Measurements from ENCODE around the gene RCBTB1.
"Not testable (repeated sequence)": the region's sequence is repeated elsewhere in the genome, so short reads cannot be mapped to it uniquely, and the experiment has no call there.

Gene RCBTB1

DNA sequence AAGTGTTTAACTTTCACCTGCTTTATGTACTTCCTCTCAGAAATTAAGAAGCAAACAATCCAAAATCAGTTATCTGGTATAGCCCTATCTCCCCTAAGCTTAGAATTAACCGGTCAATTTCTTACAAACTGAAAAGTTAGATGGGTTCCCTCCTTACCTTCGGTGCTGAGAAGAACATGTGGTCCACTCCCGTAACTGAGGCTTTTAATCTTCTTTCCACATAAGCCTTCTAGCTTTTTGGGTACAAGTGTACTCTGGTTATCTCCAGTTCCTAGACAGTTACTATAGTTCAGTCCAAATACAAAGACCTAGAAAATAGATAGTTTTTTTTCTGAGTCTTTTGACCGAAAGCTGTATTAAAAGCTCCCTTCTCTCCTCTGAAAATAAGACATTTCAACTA is 18.9 kb downstream of the RCBTB1 start:
- no peak overlapping the region for H3K4me3 ChIP-seq (ENCODE audit: low read depth, low read length)
- TF ChIP-seq, protein P1, sequence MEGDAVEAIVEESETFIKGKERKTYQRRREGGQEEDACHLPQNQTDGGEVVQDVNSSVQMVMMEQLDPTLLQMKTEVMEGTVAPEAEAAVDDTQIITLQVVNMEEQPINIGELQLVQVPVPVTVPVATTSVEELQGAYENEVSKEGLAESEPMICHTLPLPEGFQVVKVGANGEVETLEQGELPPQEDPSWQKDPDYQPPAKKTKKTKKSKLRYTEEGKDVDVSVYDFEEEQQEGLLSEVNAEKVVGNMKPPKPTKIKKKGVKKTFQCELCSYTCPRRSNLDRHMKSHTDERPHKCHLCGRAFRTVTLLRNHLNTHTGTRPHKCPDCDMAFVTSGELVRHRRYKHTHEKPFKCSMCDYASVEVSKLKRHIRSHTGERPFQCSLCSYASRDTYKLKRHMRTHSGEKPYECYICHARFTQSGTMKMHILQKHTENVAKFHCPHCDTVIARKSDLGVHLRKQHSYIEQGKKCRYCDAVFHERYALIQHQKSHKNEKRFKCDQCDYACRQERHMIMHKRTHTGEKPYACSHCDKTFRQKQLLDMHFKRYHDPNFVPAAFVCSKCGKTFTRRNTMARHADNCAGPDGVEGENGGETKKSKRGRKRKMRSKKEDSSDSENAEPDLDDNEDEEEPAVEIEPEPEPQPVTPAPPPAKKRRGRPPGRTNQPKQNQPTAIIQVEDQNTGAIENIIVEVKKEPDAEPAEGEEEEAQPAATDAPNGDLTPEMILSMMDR (IDR thresholded peaks at IDR 0.05; ENCODE audit: control insufficient read depth, extremely low read depth, insufficient read depth) = no peak
- DNase-seq (ENCODE audit: low read depth) = no peak

DNA sequence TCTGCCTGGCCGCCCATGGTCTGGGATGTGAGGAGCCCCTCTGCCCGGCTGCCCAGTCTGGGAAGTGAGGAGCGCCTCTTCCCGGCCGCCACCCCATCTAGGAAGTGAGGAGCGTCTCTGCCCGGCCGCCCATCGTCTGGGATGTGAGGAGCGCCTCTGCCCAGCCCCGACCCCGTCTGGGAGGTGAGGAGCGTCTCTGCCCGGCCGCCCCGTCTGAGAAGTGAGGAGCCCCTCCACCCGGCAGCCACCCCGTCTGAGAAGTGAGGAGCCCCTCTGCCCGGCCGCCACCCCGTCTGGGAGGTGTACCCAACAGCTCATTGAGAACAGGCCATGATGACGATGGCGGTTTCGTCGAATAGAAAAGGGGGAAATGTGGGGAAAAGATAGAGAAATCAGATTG is 19.9 kb downstream of the RCBTB1 start:
- H3K4me3 ChIP-seq (ENCODE audit: low read depth, low read length); DNase-seq (ENCODE audit: low read depth): not testable (repeated sequence)

DNA sequence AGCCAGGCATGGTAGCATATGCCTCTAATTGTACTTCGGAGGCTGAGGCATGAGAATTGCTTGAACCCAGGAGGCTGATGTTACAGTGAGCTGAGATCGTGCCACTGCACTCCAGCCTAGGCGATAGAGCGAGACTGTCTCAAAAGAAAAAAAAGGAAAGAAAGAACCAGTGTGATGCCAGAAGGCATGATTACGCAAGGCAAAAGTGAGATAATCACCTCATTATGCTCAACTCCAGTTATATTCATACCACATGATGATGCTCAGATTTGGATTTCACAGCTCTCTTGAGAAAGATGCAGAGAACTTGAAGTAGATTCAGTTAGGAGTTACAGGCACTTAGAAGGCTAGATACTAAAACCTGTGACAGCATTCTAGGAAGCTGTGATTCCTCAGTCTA is 21.8 kb downstream of the RCBTB1 start:
- H3K4me3 ChIP-seq (ENCODE audit: low read depth, low read length) = no peak overlapping the region
- TF ChIP-seq, protein P1 (IDR thresholded peaks at IDR 0.05; ENCODE audit: control insufficient read depth, extremely low read depth, insufficient read depth) = no peak
- no peak for DNase-seq (ENCODE audit: low read depth)

DNA sequence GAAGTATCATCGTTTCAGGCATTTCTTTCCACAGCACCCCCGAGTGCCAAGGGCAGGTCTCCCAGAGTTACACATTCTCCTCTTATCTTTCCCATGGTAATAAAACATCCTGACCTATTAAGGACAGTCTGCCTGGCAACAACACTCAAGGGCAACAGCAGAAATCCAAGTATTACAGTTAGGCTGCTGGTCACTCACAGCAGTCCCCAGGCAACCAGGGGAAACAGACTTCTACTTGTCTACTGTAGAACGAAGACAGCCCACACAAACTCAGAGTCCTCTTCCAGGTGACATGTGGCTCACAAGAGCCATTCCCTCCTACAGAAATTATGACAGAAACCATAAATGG is 24.3 kb downstream of the RCBTB1 start:
- peak overlapping the region; percentile 8; the same call in 1 of the 2 replicates for H3K4me3 ChIP-seq (ENCODE audit: low read depth, low read length)
- TF ChIP-seq, protein P1 (IDR thresholded peaks at IDR 0.05; ENCODE audit: control insufficient read depth, extremely low read depth, insufficient read depth) = no peak
- DNase-seq (ENCODE audit: low read depth) = peak; percentile 61

DNA sequence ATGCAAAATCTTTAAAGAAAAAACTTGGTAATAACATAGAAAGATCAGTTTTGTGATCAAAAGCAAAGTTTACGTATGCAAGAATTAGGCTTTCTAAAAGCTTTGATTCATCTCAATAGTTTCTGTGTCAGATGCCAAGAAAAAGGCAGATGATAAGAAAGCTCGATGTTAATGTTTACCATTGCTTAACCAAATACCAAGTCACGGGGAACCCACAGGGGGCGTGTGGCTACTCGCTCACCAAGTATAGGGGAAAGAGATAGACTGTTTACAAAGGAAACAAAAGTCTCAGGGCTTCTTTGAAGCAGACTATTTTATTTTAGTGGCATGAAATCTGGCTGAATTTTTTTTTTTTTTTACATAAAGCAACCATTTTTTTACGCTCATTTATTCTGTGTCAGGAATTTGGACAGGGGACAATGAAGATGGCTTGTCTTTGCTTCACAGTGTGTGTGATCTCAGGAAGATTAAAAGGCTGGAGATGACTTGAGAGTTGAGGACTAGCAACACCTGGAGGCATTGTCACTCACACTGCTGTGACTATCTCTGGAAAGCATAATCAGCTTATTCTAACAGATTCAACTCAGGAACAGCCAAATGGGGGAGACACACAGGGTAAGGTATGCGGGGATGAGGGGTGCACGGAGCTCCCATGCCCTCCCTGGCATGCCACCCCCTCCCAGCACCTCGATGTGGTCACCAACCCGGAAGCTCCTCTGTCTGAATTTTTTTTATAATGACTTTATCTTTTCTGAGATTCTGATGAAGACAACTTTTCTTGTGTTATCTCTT is 24.9 kb downstream of the RCBTB1 start:
- TF ChIP-seq, protein P1 (IDR thresholded peaks at IDR 0.05; ENCODE audit: control insufficient read depth, extremely low read depth, insufficient read depth) = peak; percentile 36
- DNase-seq (ENCODE audit: low read depth) = no peak

DNA sequence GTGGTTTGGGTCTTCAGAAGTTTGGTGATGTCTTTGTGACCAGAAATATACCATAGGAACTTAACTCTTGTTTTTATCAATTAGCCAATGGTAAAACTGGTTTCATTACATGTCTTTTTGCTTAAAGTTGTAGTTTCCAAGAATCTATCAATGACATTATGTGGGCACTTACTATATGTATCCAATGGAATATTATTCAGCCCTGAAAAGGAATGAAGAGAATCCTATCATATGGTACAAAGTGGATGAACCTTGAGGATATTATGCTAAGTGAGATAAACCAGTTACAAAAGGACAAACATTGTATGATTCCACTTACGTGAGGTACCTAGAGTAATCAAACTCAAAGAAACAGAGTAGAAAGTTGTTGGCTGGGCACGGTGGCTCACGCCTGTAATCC is 26.4 kb downstream of the RCBTB1 start:
- no peak overlapping the region for H3K4me3 ChIP-seq (ENCODE audit: low read depth, low read length)
- TF ChIP-seq, protein P1 (IDR thresholded peaks at IDR 0.05; ENCODE audit: control insufficient read depth, extremely low read depth, insufficient read depth) = no peak
- DNase-seq (ENCODE audit: low read depth) = no peak

More for the DNA sequence above, 24.9 kb downstream of the RCBTB1 start:
- H3K4me3 ChIP-seq (ENCODE audit: low read depth, low read length) = peak overlapping the region; percentile 8; the same call in 1 of the 2 replicates

DNA sequence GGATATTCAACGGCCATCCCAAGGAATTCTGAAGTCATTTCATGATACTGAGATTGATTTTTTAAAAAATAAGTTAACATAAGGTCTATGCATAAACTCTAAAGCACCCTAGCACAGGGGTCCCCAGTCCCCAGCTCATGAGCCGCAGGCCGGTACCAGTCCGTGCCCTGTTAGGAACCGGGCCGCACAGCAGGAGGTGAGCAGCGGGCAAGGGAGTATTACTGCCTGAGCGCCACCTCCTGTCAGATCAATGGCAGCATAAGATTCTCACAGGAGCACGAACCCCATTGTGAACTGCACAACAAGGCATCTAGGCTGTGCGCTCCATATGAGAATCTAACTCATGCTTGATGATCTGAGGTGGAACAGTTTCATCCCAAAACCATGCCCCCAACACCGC is 31.0 kb downstream of the RCBTB1 start:
- H3K4me3 ChIP-seq (ENCODE audit: low read depth, low read length) = no peak overlapping the region
- DNase-seq (ENCODE audit: low read depth) = no peak
- TF ChIP-seq, protein P1 (IDR thresholded peaks at IDR 0.05; ENCODE audit: control insufficient read depth, extremely low read depth, insufficient read depth) = no peak

All from LNCaP clone FGC (cell line).